GM12892 (cell line): Measurements from ENCODE around the gene CRYZL1.

ENCODE experiments used
- POLR2A ChIP-seq: IDR thresholded peaks from 2 replicates; pipeline ENCODE4 v1.6.1; 2011; ENCODE audit warnings: low read depth, low read length, control low read depth
- POLR2AphosphoS5 ChIP-seq: IDR thresholded peaks from 2 replicates; pipeline ENCODE4 v1.6.1; 2011; ENCODE audit warnings: low read depth, low read length, control low read depth
- TAF1 ChIP-seq: IDR thresholded peaks from 2 replicates; pipeline ENCODE4 v1.6.1; 2011; ENCODE audit warnings: low read depth, mild to moderate bottlenecking, control low read depth, low read length, borderline replicate concordance

GRCh38 chr21:33618407-33618806 is 23.1 kb downstream of the CRYZL1 start:
- TF ChIP-seq POLR2AphosphoS5 = no peak
- TF ChIP-seq TAF1 = no peak
- no peak for TF ChIP-seq POLR2A
